Endodermal cell (in vitro differentiated cells): Measurements from ENCODE around the gene EIF4G2. TPM values are rescaled to one million over a fixed set of nuclear protein-coding genes. Genes with fewer than 3 reads are reported as not detected.
"Not testable (repeated sequence)": the region's sequence is repeated elsewhere in the genome, so short reads cannot be mapped to it uniquely, and the experiment has no call there.

ENCODE experiments used
- DNase-seq: peaks from one replicate; pipeline ENCODE4 v3.0.0-alpha.2; 2017
- H3K27ac ChIP-seq: 2 replicates; pipeline ENCODE4 v1.5.1; 2013; ENCODE audit warnings: mild to moderate bottlenecking, low read depth, low read length, moderate library complexity
- H3K27me3 ChIP-seq: 2 replicates; pipeline ENCODE4 v1.6.1; 2013; ENCODE audit warnings: mild to moderate bottlenecking, low read length, moderate library complexity; ENCODE audit not compliant: insufficient read depth, control insufficient read depth, poor library complexity, severe bottlenecking
- H3K36me3 ChIP-seq: 2 replicates; pipeline ENCODE4 v1.7.0; 2013; ENCODE audit warnings: mild to moderate bottlenecking, low read length, moderate library complexity; ENCODE audit not compliant: control insufficient read depth, insufficient read depth
- H3K4me1 ChIP-seq: one replicate; pipeline ENCODE4 v1.7.0; 2013; ENCODE audit warnings: low read length; ENCODE audit not compliant: control insufficient read depth, insufficient read depth
- H3K4me3 ChIP-seq: 2 replicates; pipeline ENCODE4 v1.5.1; 2013; ENCODE audit warnings: mild to moderate bottlenecking, low read length, moderate library complexity
- H3K9ac ChIP-seq: 2 replicates; pipeline ENCODE4 v1.6.1; 2013; ENCODE audit warnings: mild to moderate bottlenecking, low read length, moderate library complexity; ENCODE audit not compliant: poor library complexity, severe bottlenecking; ENCODE audit errors: extremely low read depth
- H3K9me3 ChIP-seq: 2 replicates; pipeline ENCODE4 v1.6.1; 2013; ENCODE audit warnings: mild to moderate bottlenecking, low read length, moderate library complexity; ENCODE audit not compliant: control insufficient read depth
- H3K27ac Mint-ChIP-seq: 2 replicates; pipeline ENCODE4 v1.8.0; 2020; ENCODE audit warnings: mixed read lengths
- H3K27me3 Mint-ChIP-seq: 2 replicates; pipeline ENCODE4 v1.8.0; 2021; ENCODE audit warnings: mild to moderate bottlenecking, mixed read lengths; ENCODE audit not compliant: insufficient read depth
- H3K36me3 Mint-ChIP-seq: 2 replicates; pipeline ENCODE4 v1.8.0; 2020; ENCODE audit warnings: low read depth, mixed read lengths
- H3K4me1 Mint-ChIP-seq: 2 replicates; pipeline ENCODE4 v1.8.0; 2020; ENCODE audit warnings: mixed read lengths
- H3K4me3 Mint-ChIP-seq: 2 replicates; pipeline ENCODE4 v1.8.0; 2020; ENCODE audit warnings: mild to moderate bottlenecking, moderate library complexity, mixed read lengths
- H3K9me3 Mint-ChIP-seq: 2 replicates; pipeline ENCODE4 v1.8.0; 2020; ENCODE audit warnings: mild to moderate bottlenecking, mixed read lengths
- CTCF ChIP-seq: fragments of 200-600 bp; sonication (generic); conservative IDR thresholded peaks from 2 replicates; pipeline ENCODE4 v1.5.0; 2021; ENCODE audit warnings: antibody characterized with exemption, mild to moderate bottlenecking
- WGBS, 2 experiments: methylation state at CpG; one replicate each; pipeline versions ENCODE4 v1.1.5 to v1.1.7; 2013; ENCODE audit warnings: missing lambda C conversion rate in 2 of 2, mixed read lengths in 1 of 2; ENCODE audit not compliant: insufficient coverage in 1 of 2, insufficient read length in 1 of 2; 5-methylcytosine and 5-hydroxymethylcytosine counted together
- total RNA-seq, 2 donors: library from RNA; stranded (reverse); fragmentation: NEBNext Ultra II Directional in 1 of 2; extraction: Animal tissue kit (Norgen Biotek cat#: 25700) in 1 of 2; gene quantifications; 2 replicates in 1 of 2; 3 replicates in 1 of 2; pipeline ENCODE4 v1.2.1, GENCODE V29; 2021

EIF4G2 gene
- total RNA-seq, 2 donors from 2014 or later = 753 to 1,007 TPM

GRCh38 chr11:10823152-10823579, 14.4 kb upstream of the EIF4G2 start:
- no peaks in the 10 kb centered on the region for H3K36me3 ChIP-seq
- H3K27ac ChIP-seq = no peak overlapping the region
- no peaks in the 10 kb centered on the region for H3K4me1 ChIP-seq
- WGBS, 2 experiments = 98% methylated on average over 2 of the region's 2 CpGs; no CpG with 5 or more reads in 1 of the 2 experiments
- TF ChIP-seq CTCF = no peak
- Mint-ChIP-seq H3K27ac (no peak overlapping the region), H3K4me3 (no peak overlapping the region), H3K36me3 (no peaks in the 10 kb centered on the region), H3K27me3 (no peaks in the 10 kb centered on the region), H3K4me1 (no peaks in the 10 kb centered on the region), H3K9me3 (no peaks in the 10 kb centered on the region)
- H3K4me3 ChIP-seq = no peak overlapping the region
- H3K27me3 ChIP-seq = peaks cover 18% of the 10 kb centered on the region
- no peak for DNase-seq
- H3K9ac ChIP-seq = no peak overlapping the region
- no peaks in the 10 kb centered on the region for H3K9me3 ChIP-seq

- H3K27ac ChIP-seq, DNase-seq, H3K9ac ChIP-seq, H3K27ac Mint-ChIP-seq, H3K36me3 ChIP-seq, H3K9me3 ChIP-seq, H3K4me3 Mint-ChIP-seq, H3K4me1 ChIP-seq, H3K36me3 Mint-ChIP-seq, H3K27me3 Mint-ChIP-seq, H3K4me1 Mint-ChIP-seq, H3K4me3 ChIP-seq, H3K9me3 Mint-ChIP-seq: not testable (repeated sequence)
- H3K27me3 ChIP-seq = peaks cover 11% of the 10 kb centered on the region
- no CpG with 5 or more reads among the region's 3 CpGs for WGBS, 2 experiments
These were observed 13.8 kb upstream of the EIF4G2 start for GRCh38 chr11:10822491-10822890.

GRCh38 chr11:10818594-10818993, 9.9 kb upstream of the EIF4G2 start:
- Histone ChIP-seq H3K4me1 (no peaks in the 10 kb centered on the region), H3K36me3 (no peaks in the 10 kb centered on the region), H3K27me3 (no peaks in the 10 kb centered on the region), H3K9me3 (no peaks in the 10 kb centered on the region), H3K4me3 (no peak overlapping the region), H3K9ac (no peak overlapping the region), H3K27ac (no peak overlapping the region)
- no peak overlapping the region for H3K4me3 Mint-ChIP-seq
- H3K9me3 Mint-ChIP-seq = no peaks in the 10 kb centered on the region
- DNase-seq = no peak
- 80 to 95% methylated on average over 1 of the region's 1 CpG for WGBS, 2 experiments
- H3K27me3 Mint-ChIP-seq = peaks cover under 1% of the 10 kb centered on the region
- H3K4me1 Mint-ChIP-seq = no peaks in the 10 kb centered on the region
- no peak overlapping the region for H3K27ac Mint-ChIP-seq
- H3K36me3 Mint-ChIP-seq = no peaks in the 10 kb centered on the region
- TF ChIP-seq CTCF = no peak

- H3K27me3 Mint-ChIP-seq = peaks cover 2% of the 10 kb centered on the region
- Histone ChIP-seq H3K9me3 (no peaks in the 10 kb centered on the region), H3K27me3 (no peaks in the 10 kb centered on the region), H3K9ac (no peak overlapping the region), H3K4me1 (no peaks in the 10 kb centered on the region), H3K36me3 (no peaks in the 10 kb centered on the region), H3K4me3 (no peak overlapping the region), H3K27ac (no peak overlapping the region)
- no peak overlapping the region for H3K4me3 Mint-ChIP-seq
- no peaks in the 10 kb centered on the region for H3K36me3 Mint-ChIP-seq
- no peak for TF ChIP-seq CTCF
- peaks cover 10% of the 10 kb centered on the region for H3K4me1 Mint-ChIP-seq
- no peak overlapping the region for H3K27ac Mint-ChIP-seq
- H3K9me3 Mint-ChIP-seq = no peaks in the 10 kb centered on the region
- no peak for DNase-seq
These were observed 5.2 kb upstream of the EIF4G2 start for GRCh38 chr11:10813945-10814344.
